ENCODE data around the gene DMD.
"Not testable (repeated sequence)": the region's sequence is repeated elsewhere in the genome, so short reads cannot be mapped to it uniquely, and the experiment has no call there.

The DMD gene

GRCh38 chrX:32642283-32642682 is 569.1 kb downstream of the DMD start:
- no peak for DNase-seq (ENCODE audit: low spot score)

GRCh38 chrX:32618154-32618553 is 593.2 kb downstream of the DMD start:
- no peak for DNase-seq (ENCODE audit: low spot score)

- DNase-seq (ENCODE audit: low spot score): no peak
These were observed 596.6 kb downstream of the DMD start for GRCh38 chrX:32614707-32615106.

- DNase-seq (ENCODE audit: low spot score): no peak
These were observed 612.2 kb downstream of the DMD start for GRCh38 chrX:32599156-32599555.

GRCh38 chrX:32598707-32599106 is 612.6 kb downstream of the DMD start:
- no peak for DNase-seq (ENCODE audit: low spot score)

- no peak for DNase-seq (ENCODE audit: low spot score)
These were observed 613.6 kb downstream of the DMD start for GRCh38 chrX:32597777-32598176.

- no peak for DNase-seq (ENCODE audit: low spot score)
These were observed 618.6 kb downstream of the DMD start for GRCh38 chrX:32592786-32593185.

GRCh38 chrX:32591589-32591988 is 619.8 kb downstream of the DMD start:
- no peak for DNase-seq (ENCODE audit: low spot score)

- no peak for DNase-seq (ENCODE audit: low spot score)
These were observed 628.6 kb downstream of the DMD start for GRCh38 chrX:32582729-32583128.

- DNase-seq (ENCODE audit: low spot score): no peak
These were observed 634.5 kb downstream of the DMD start for GRCh38 chrX:32576885-32577284.

GRCh38 chrX:32572644-32573043 is 638.7 kb downstream of the DMD start:
- no peak for DNase-seq (ENCODE audit: low spot score)

GRCh38 chrX:32571579-32571978 is 639.8 kb downstream of the DMD start:
- DNase-seq (ENCODE audit: low spot score): no peak

- DNase-seq (ENCODE audit: low spot score): no peak
These were observed 649.1 kb downstream of the DMD start for GRCh38 chrX:32562261-32562660.

- no peak for DNase-seq (ENCODE audit: low spot score)
These were observed 666.2 kb downstream of the DMD start for GRCh38 chrX:32545101-32545500.

- no peak for DNase-seq (ENCODE audit: low spot score)
These were observed 672.8 kb downstream of the DMD start for GRCh38 chrX:32538554-32538953.

GRCh38 chrX:32533848-32534247 is 677.5 kb downstream of the DMD start:
- DNase-seq (ENCODE audit: low spot score): no peak

- DNase-seq (ENCODE audit: low spot score): no peak
These were observed 679.1 kb downstream of the DMD start for GRCh38 chrX:32532262-32532661.

- peak; percentile 40 for DNase-seq (ENCODE audit: low spot score)
These were observed 680.4 kb downstream of the DMD start for GRCh38 chrX:32530802-32531403.

GRCh38 chrX:32528451-32528850 is 682.9 kb downstream of the DMD start:
- DNase-seq (ENCODE audit: low spot score): not testable (repeated sequence)

- DNase-seq (ENCODE audit: low spot score): no peak
These were observed 686.1 kb downstream of the DMD start for GRCh38 chrX:32525234-32525633.

- DNase-seq (ENCODE audit: low spot score): no peak
These were observed 687.0 kb downstream of the DMD start for GRCh38 chrX:32524385-32524784.

- DNase-seq (ENCODE audit: low spot score): no peak
These were observed 690.6 kb downstream of the DMD start for GRCh38 chrX:32520789-32521188.

GRCh38 chrX:32514986-32515385 is 696.4 kb downstream of the DMD start:
- DNase-seq (ENCODE audit: low spot score): no peak

GRCh38 chrX:32501606-32502005 is 709.7 kb downstream of the DMD start:
- peak; percentile 5 for DNase-seq (ENCODE audit: low spot score)

Data from SK-N-DZ (cell line).